IMR-90 (cell line): ENCODE measurements around the gene MCFD2. TPM values are rescaled to one million over a fixed set of nuclear protein-coding genes. Genes with fewer than 3 reads are reported as not detected.

ENCODE experiments used
- ATAC-seq: fragments of 200-7000 bp; cut with Tn5 transposase; 2 replicates; pipeline ENCODE4 v1.9.1; 2020; ENCODE audit warnings: low read depth, mild to moderate bottlenecking, moderate library complexity
- BruUV-seq: library from RNA; stranded (reverse); fragments of 400-500 nt; replicated peaks from 2 replicates; lab custom pipeline; 2021; lab: Mats Ljungman, UMichigan
- CTCF ChIA-PET: fragments of 300-600 bp; formaldehyde crosslinking; extraction: SDS; loops from one replicate; lab custom pipeline; 2021; ENCODE audit warnings: antibody characterized with exemption; lab: Yijun Ruan, JAX
- POLR2A ChIA-PET: fragments of 300-600 bp; sonication (Branson Sonifier 250); formaldehyde crosslinking; loops from one replicate; lab custom pipeline; 2022; ENCODE audit warnings: antibody characterized with exemption; ENCODE audit not compliant: unreplicated experiment; lab: Charles Lee
- DNase-seq: peaks from one replicate; pipeline ENCODE4 v3.0.0; 2013
- H2AFZ ChIP-seq: replicated peaks from 2 replicates; pipeline ENCODE3; 2013; ENCODE audit warnings: low read length, mild to moderate bottlenecking; ENCODE audit not compliant: poor library complexity
- H2AK5ac ChIP-seq: 2 replicates; pipeline ENCODE4 v1.6.1; 2013; ENCODE audit warnings: low read depth, low read length, inconsistent platforms
- H2AK9ac ChIP-seq: replicated peaks from 2 replicates; pipeline ENCODE3; 2013; ENCODE audit warnings: mild to moderate bottlenecking, low read depth, low read length, moderate library complexity; ENCODE audit not compliant: poor library complexity
- H2BK120ac ChIP-seq: 2 replicates; pipeline ENCODE4 v1.6.1; 2013; ENCODE audit warnings: low read depth, low read length, inconsistent platforms
- H2BK15ac ChIP-seq: 3 replicates; pipeline ENCODE4 v1.6.1; 2013; ENCODE audit warnings: low read depth, low read length, inconsistent platforms
- H2BK20ac ChIP-seq: 2 replicates; pipeline ENCODE4 v1.6.1; 2013; ENCODE audit warnings: low read depth, mild to moderate bottlenecking, inconsistent platforms, low read length, moderate library complexity
- H2BK5ac ChIP-seq: 2 replicates; pipeline ENCODE4 v1.6.1; 2013; ENCODE audit warnings: mild to moderate bottlenecking, low read depth, low read length, inconsistent platforms; ENCODE audit not compliant: poor library complexity, severe bottlenecking
- H3K14ac ChIP-seq: replicated peaks from 2 replicates; pipeline ENCODE4 v1.6.1; 2013; ENCODE audit warnings: low read depth, low read length, inconsistent platforms
- H3K18ac ChIP-seq: 2 replicates; pipeline ENCODE4 v1.6.1; 2013; ENCODE audit warnings: low read depth, low read length, control low read depth
- H3K23ac ChIP-seq: 2 replicates; pipeline ENCODE4 v1.6.1; 2013; ENCODE audit warnings: low read depth, low read length, inconsistent platforms
- H3K27ac ChIP-seq: 2 replicates; pipeline ENCODE4 v1.5.1; 2013; ENCODE audit warnings: mild to moderate bottlenecking, control low read depth, low read length; ENCODE audit not compliant: insufficient read depth
- H3K27me3 ChIP-seq: 2 replicates; pipeline ENCODE4 v1.6.1; 2013; ENCODE audit warnings: low read length; ENCODE audit not compliant: control insufficient read depth, insufficient read depth
- H3K36me3 ChIP-seq: 2 replicates; pipeline ENCODE4 v1.6.1; 2013; ENCODE audit warnings: low read length, mixed read lengths; ENCODE audit not compliant: control insufficient read depth, insufficient read depth
- H3K4ac ChIP-seq: 2 replicates; pipeline ENCODE4 v1.6.1; 2013; ENCODE audit warnings: low read depth, low read length, inconsistent platforms
- H3K4me1 ChIP-seq: 2 replicates; pipeline ENCODE4 v1.6.1; 2013; ENCODE audit warnings: low read length, mixed read lengths; ENCODE audit not compliant: control insufficient read depth, insufficient read depth
- H3K4me2 ChIP-seq: 2 replicates; pipeline ENCODE4 v1.6.1; 2013; ENCODE audit warnings: low read depth, mild to moderate bottlenecking, control low read depth, low read length, moderate library complexity
- H3K4me3 ChIP-seq: 2 replicates; pipeline ENCODE4 v1.5.1; 2013; ENCODE audit warnings: low read depth, mild to moderate bottlenecking, control low read depth, low read length, moderate library complexity; ENCODE audit not compliant: insufficient read depth
- H3K56ac ChIP-seq: 2 replicates; pipeline ENCODE4 v1.6.1; 2013; ENCODE audit warnings: low read length, inconsistent platforms; ENCODE audit not compliant: insufficient read depth; ENCODE audit errors: extremely low read depth
- H3K79me1 ChIP-seq, 2 experiments: 2 replicates each; pipeline ENCODE4 v1.6.1; 2013; ENCODE audit warnings: low read length in 2 of 2, inconsistent platforms in 1 of 2, low read depth in 1 of 2
- H3K9ac ChIP-seq: 2 replicates; pipeline ENCODE4 v1.6.1; 2013; ENCODE audit warnings: low read depth, low read length, control low read depth
- H3K9me1 ChIP-seq: 2 replicates; pipeline ENCODE4 v1.6.1; 2013; ENCODE audit warnings: low read length, inconsistent platforms; ENCODE audit not compliant: insufficient read depth
- H3K9me3 ChIP-seq: 2 replicates; pipeline ENCODE4 v1.6.1; 2013; ENCODE audit warnings: low read length; ENCODE audit not compliant: control insufficient read depth, insufficient read depth
- H4K20me1 ChIP-seq: 2 replicates; pipeline ENCODE4 v1.6.1; 2013; ENCODE audit warnings: low read length, inconsistent platforms; ENCODE audit not compliant: insufficient read depth
- H4K5ac ChIP-seq: 2 replicates; pipeline ENCODE4 v1.6.1; 2013; ENCODE audit warnings: mild to moderate bottlenecking, low read depth, low read length, control low read depth
- H4K8ac ChIP-seq, 2 experiments: 2 replicates each; pipeline ENCODE4 v1.6.1; 2013; ENCODE audit warnings: low read depth in 2 of 2, low read length in 2 of 2, control low read depth in 1 of 2, inconsistent platforms in 1 of 2
- H4K91ac ChIP-seq: 2 replicates; pipeline ENCODE4 v1.6.1; 2013; ENCODE audit warnings: low read depth, low read length, inconsistent platforms; ENCODE audit not compliant: insufficient read depth
- CHD1 ChIP-seq: IDR thresholded peaks from 2 replicates; pipeline ENCODE4 v1.6.1; 2012; ENCODE audit warnings: low read depth, low read length, improper control_type of control experiment
- MAFK ChIP-seq: IDR thresholded peaks from 2 replicates; pipeline ENCODE4 v1.6.1; 2012; ENCODE audit warnings: low read depth, low read length, improper control_type of control experiment
- MAZ ChIP-seq: IDR thresholded peaks from 2 replicates; pipeline ENCODE4 v1.6.1; 2012; ENCODE audit warnings: low read depth, mild to moderate bottlenecking, low read length, improper control_type of control experiment, moderate library complexity, borderline replicate concordance
- WGBS, 2 experiments: methylation state at CpG; one replicate each; pipeline versions ENCODE4 v1.1.5 to v1.1.7; 2013; ENCODE audit warnings: missing lambda C conversion rate in 2 of 2; ENCODE audit not compliant: insufficient read length in 1 of 2; ENCODE audit errors: extremely low coverage in 2 of 2; 5-methylcytosine and 5-hydroxymethylcytosine counted together
- dilution Hi-C: fragments of 300-500 bp; cut with HindIII; formaldehyde crosslinking; loops from one replicate; pipeline ENCODE4 v1.14.3; 2018; ENCODE audit warnings: low sequenced_read_pairs; ENCODE audit not compliant: unreplicated experiment
- in situ Hi-C: fragments of 300-500 bp; cut with MboI; formaldehyde crosslinking; loops from 3 replicates; pipeline ENCODE4 v1.14.3; 2019; ENCODE audit warnings: low sequenced_read_pairs, inconsistent platforms, mixed read lengths
- intact Hi-C: fragments of 100-400 bp; cut with micrococcal nuclease; formaldehyde crosslinking; loops from 2 replicates; pipeline ENCODE4 v1.10.0; 2022
- polyA plus RNA-seq, 3 experiments: library from polyadenylated mRNA; depleted of rRNA; stranded (reverse); fragments of >200 nt; gene quantifications; 2 replicates each; pipeline ENCODE4 v1.2.3, GENCODE V29; 2012; ENCODE audit warnings: low replicate concordance in 1 of 3
- total RNA-seq: library from RNA; depleted of rRNA; stranded (reverse); fragments of >200 nt; gene quantifications from 2 replicates; pipeline ENCODE4 v1.2.3, GENCODE V29; 2012
- TF ChIP-seq, protein P1 (sequence below): conservative IDR thresholded peaks from 2 replicates; pipeline ENCODE4 v1.5.1; 2012; ENCODE audit warnings: mild to moderate bottlenecking, low read depth, low read length, improper control_type of control experiment

MCFD2 gene
- total and polyA plus RNA-seq, 2 of the 4 experiments (the other 2 are of a cell fraction), result 145 to 177 TPM

DNA sequence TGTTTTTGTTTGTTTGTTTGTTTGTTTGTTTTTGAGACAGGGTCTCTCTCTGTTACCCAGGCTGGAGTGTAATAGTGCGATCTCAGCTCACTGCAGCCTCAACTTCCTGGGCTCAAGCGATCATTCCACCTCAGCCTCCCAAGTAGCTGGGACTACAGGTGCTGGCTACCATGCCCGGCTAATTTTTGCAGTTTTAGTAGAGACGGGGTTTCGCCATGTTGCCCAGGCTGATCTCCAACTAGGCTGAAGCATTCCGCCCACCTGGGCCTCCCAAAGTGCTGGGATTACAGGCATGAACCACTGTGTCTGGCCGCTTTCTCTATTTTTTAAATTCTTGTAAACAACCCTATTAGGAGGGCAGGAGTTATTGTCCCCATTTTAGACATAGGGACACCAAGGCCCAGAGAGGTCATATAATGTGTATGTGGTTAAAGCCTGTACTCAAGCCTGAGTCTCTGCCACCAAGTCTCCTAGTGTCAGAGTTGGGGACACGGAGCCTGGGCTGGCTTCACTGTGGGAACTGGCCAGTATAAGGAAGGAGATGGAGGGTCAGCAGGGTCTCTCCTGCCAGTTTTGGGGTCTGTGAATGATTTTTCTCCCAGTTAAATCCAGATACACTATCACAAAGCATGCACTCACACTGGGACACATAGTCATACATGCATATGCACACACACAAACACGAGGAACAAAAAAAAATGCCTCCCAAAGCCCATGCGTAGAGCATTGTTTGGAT lies 27.5 kb upstream of the MCFD2 start:
- dilution Hi-C loops, result no loop called here
- no peak overlapping the region for H2BK5ac ChIP-seq
- peaks cover 41 to 74% of the 10 kb centered on the region in 2 experiments for H3K79me1 ChIP-seq
- no peaks in the 10 kb centered on the region for H3K27me3 ChIP-seq
- in situ Hi-C loops, result no loop called here
- no peak for TF ChIP-seq MAZ
- TF ChIP-seq CHD1, result no peak
- TF ChIP-seq MAFK, result no peak
- TF ChIP-seq, protein P1, sequence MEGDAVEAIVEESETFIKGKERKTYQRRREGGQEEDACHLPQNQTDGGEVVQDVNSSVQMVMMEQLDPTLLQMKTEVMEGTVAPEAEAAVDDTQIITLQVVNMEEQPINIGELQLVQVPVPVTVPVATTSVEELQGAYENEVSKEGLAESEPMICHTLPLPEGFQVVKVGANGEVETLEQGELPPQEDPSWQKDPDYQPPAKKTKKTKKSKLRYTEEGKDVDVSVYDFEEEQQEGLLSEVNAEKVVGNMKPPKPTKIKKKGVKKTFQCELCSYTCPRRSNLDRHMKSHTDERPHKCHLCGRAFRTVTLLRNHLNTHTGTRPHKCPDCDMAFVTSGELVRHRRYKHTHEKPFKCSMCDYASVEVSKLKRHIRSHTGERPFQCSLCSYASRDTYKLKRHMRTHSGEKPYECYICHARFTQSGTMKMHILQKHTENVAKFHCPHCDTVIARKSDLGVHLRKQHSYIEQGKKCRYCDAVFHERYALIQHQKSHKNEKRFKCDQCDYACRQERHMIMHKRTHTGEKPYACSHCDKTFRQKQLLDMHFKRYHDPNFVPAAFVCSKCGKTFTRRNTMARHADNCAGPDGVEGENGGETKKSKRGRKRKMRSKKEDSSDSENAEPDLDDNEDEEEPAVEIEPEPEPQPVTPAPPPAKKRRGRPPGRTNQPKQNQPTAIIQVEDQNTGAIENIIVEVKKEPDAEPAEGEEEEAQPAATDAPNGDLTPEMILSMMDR, result no peak
- H3K36me3 ChIP-seq, result peaks cover 8% of the 10 kb centered on the region
- H3K18ac ChIP-seq, result no peak overlapping the region
- H4K91ac ChIP-seq, result no peak overlapping the region; the same call in 1 of the 2 replicates
- 93% methylated on average over 4 of the region's 10 CpGs; no CpG with 5 or more reads in 1 of the 2 experiments for WGBS, 2 experiments
- H2AK9ac ChIP-seq, result peak overlapping the region; percentile 44
- intact Hi-C loops, result no loop called here
- no peak for ATAC-seq
- H2BK120ac ChIP-seq, result no peak overlapping the region
- H4K20me1 ChIP-seq, result peaks cover 20% of the 10 kb centered on the region
- no peak overlapping the region for H2AFZ ChIP-seq
- H3K27ac ChIP-seq, result no peak overlapping the region
- H2AK5ac ChIP-seq, result 0 out of 2 replicates have a peak overlapping the region, but pooled peaks have one; percentile 3
- H2BK15ac ChIP-seq, result no peak overlapping the region
- no peak overlapping the region for H4K8ac ChIP-seq
- ChIA-PET CTCF (interaction anchor here (1.3 kb wide), 1 partner anchor 220 kb away, joined by 3 read pairs; no protein-coding TSS in a partner anchor), POLR2A (no interaction called here)
- H3K9ac ChIP-seq, result no peak overlapping the region; the same call in 1 of the 2 replicates
- H3K4ac ChIP-seq, result no peak overlapping the region
- H3K9me1 ChIP-seq, result peaks cover 33% of the 10 kb centered on the region
- DNase-seq, result no peak
- peaks cover 20% of the 10 kb centered on the region for H3K4me1 ChIP-seq
- no peaks in the 10 kb centered on the region for H3K9me3 ChIP-seq
- no peak overlapping the region for H4K5ac ChIP-seq
- peak overlapping the region; percentile 62 for H3K23ac ChIP-seq
- peak overlapping the region; percentile 98 for H3K4me2 ChIP-seq
- H3K4me3 ChIP-seq, result peak overlapping the region; percentile 93
- H2BK20ac ChIP-seq, result no peak overlapping the region
- H3K14ac ChIP-seq, result no peak overlapping the region
- H3K56ac ChIP-seq, result no peak overlapping the region
- no TSS peak for BruUV-seq
